Heart right ventricle (tissue), 16 donors: ENCODE data around the gene BAZ1B. TPM values are rescaled to one million over a fixed set of nuclear protein-coding genes. Genes with fewer than 3 reads are reported as not detected.
"Not testable (repeated sequence)": the region's sequence is repeated elsewhere in the genome, so short reads cannot be mapped to it uniquely, and the experiment has no call there.

Source experiments
- ATAC-seq, 8 donors: fragments of 200-7000 bp; cut with Tn5 transposase; one replicate each; pipeline ENCODE4 v1.9.1; 2020; ENCODE audit warnings: mild to moderate bottlenecking in 8 of 8, moderate library complexity in 8 of 8, moderate number of reproducible peaks in 1 of 8
- DNase-seq, 2 donors: peaks; one replicate each; pipeline ENCODE4 v3.0.0-alpha.2; 2020
- H3K27ac ChIP-seq, 10 donors: fragments of 200-600 bp; sonication (generic) in 2 of 10; one replicate each; pipeline versions ENCODE4 v1.5.0 to v1.8.0; 2020 to 2022; ENCODE audit warnings: mild to moderate bottlenecking in 3 of 10
- H3K27me3 ChIP-seq, 7 donors: fragments of 200-600 bp; one replicate each; pipeline ENCODE4 v1.8.0; 2021 to 2022; ENCODE audit warnings: mild to moderate bottlenecking in 2 of 7
- H3K36me3 ChIP-seq, 9 donors: fragments of 200-600 bp; sonication (generic) in 1 of 9; one replicate each; pipeline versions ENCODE4 v1.5.0 to v1.8.0; 2020 to 2022; ENCODE audit warnings: mild to moderate bottlenecking in 2 of 9
- H3K4me1 ChIP-seq, 9 donors: fragments of 200-600 bp; sonication (generic) in 1 of 9; one replicate each; pipeline versions ENCODE4 v1.5.0 to v1.8.0; 2020 to 2022; ENCODE audit warnings: mild to moderate bottlenecking in 4 of 9
- H3K4me3 ChIP-seq, 10 donors: fragments of 200-600 bp; sonication (generic) in 2 of 10; one replicate each; pipeline versions ENCODE4 v1.5.0 to v1.8.0; 2020 to 2022; ENCODE audit warnings: mild to moderate bottlenecking in 7 of 10, moderate library complexity in 2 of 10
- H3K9me3 ChIP-seq, 11 donors: fragments of 200-600 bp in 10 of 11; sonication (generic) in 2 of 11; one replicate each; pipeline versions ENCODE4 v1.5.0 to v1.8.0; 2013 to 2022; ENCODE audit warnings: mild to moderate bottlenecking in 2 of 11, control low read depth in 1 of 11, moderate library complexity in 1 of 11
- WGBS, 2 donors: extraction: QIAGEN DNeasy Blood & Tissue Kit; methylation state at CpG; one replicate each; pipeline ENCODE4 v1.1.7; 2013; ENCODE audit warnings: inconsistent platforms in 1 of 2; 5-methylcytosine and 5-hydroxymethylcytosine counted together
- intact Hi-C, 10 donors: fragments of 100-400 bp; cut with DNase I; formaldehyde crosslinking; loops; one replicate each; pipeline versions ENCODE4 v1.11.1 to v1.14.2; 2022
- polyA plus RNA-seq, 2 donors: library from polyadenylated mRNA; stranded (reverse); fragments of 200-250 nt; gene quantifications; one replicate each; pipeline ENCODE4 v1.2.3, GENCODE V29; 2013
- total RNA-seq, 10 donors: library from RNA; stranded (reverse); fragmentation: NEBNext Ultra II Directional in 3 of 10; extraction: Animal tissue kit (Norgen Biotek cat#: 25700) in 3 of 10; gene quantifications; one replicate each; pipeline versions ENCODE4 v1.2.1 to v1.2.4, GENCODE V29; 2021 to 2023
- TF ChIP-seq, protein P1 (sequence below), 9 donors: fragments of 200-600 bp; sonication (generic) in 2 of 9; IDR thresholded peaks; one replicate each; pipeline versions ENCODE4 v1.5.0 to v1.8.0; 2021 to 2022; ENCODE audit warnings: antibody characterized with exemption in 9 of 9, mild to moderate bottlenecking in 5 of 9, moderate library complexity in 1 of 9
- donor health status: Arrhythmogenic right ventricular cardiomyopathy.
- donor health status: ischemic (EF 13 %, LVEDD 7.1; RV severe dilation, severe dysfunction).
- donor health status: healthy with polysubstance abuse.
- donor health status: DM: no; HTN: yes; CAD: no.
- donor health status: DM: no; HTN: no; CAD: no.
- donor health status: ischemic (EF 25% LVEDD 6.9; RV normal size, moderate dysfunction).
- donor health status: ischemic (EF 25% LVEDD 5.7; RV mildly dilated, moderate dysfunction).
- donor health status: healthy.
- donor health status: DM: yes; HTN: yes; CAD: no.
- donor health status: Ischemic cardiomyopathy.
- donor health status: ischemic (EF 35%, LVEDD 5.7; RV mildly dilated, moderate dysfunction).
- donor health status: nonischemic (EF 11% LVEDD 7.7; RV severe dilation, severe dysfunction).
- donor health status: DM: yes; HTN: yes; CAD: no.
- donor health status: PGD.
- donor health status: ischemic (EF 29% LVEDD 5.4; RV normal size, mild dysfunction).
- donor health status: nonischemic (EF 23%, LVEDD 6.1; RV moderate dilation, normal function).

The BAZ1B gene
- total and polyA plus RNA-seq, 12 donors: 11.7 to 49.9 (median 39.5) TPM

GRCh38 chr7:73482746-73483145 is 39.3 kb downstream of the BAZ1B start:
- Histone ChIP-seq H3K36me3 (peaks cover 0 to 99% (median 20%) of the 10 kb centered on the region in 9 donors), H3K27me3 (no peaks in the 10 kb centered on the region), H3K4me1 (peaks cover 0 to 11% (median 4%) of the 10 kb centered on the region in 9 donors), H3K9me3 (no peaks in the 10 kb centered on the region), H3K27ac (no peak overlapping the region), H3K4me3 (no peak overlapping the region)
- TF ChIP-seq, protein P1, sequence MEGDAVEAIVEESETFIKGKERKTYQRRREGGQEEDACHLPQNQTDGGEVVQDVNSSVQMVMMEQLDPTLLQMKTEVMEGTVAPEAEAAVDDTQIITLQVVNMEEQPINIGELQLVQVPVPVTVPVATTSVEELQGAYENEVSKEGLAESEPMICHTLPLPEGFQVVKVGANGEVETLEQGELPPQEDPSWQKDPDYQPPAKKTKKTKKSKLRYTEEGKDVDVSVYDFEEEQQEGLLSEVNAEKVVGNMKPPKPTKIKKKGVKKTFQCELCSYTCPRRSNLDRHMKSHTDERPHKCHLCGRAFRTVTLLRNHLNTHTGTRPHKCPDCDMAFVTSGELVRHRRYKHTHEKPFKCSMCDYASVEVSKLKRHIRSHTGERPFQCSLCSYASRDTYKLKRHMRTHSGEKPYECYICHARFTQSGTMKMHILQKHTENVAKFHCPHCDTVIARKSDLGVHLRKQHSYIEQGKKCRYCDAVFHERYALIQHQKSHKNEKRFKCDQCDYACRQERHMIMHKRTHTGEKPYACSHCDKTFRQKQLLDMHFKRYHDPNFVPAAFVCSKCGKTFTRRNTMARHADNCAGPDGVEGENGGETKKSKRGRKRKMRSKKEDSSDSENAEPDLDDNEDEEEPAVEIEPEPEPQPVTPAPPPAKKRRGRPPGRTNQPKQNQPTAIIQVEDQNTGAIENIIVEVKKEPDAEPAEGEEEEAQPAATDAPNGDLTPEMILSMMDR (IDR thresholded peaks at IDR 0.05): no peak
- ATAC-seq (no peak), DNase-seq (no peak)
- whole genome bisulfite sequencing, 2 donors: 70 to 78% methylated on average over 5 of the region's 5 CpGs
- intact Hi-C loops: loop anchor here in 1 of 10 donors (5.0 kb wide), 1 partner anchor 315 kb away; no protein-coding TSS in a partner anchor

DNA sequence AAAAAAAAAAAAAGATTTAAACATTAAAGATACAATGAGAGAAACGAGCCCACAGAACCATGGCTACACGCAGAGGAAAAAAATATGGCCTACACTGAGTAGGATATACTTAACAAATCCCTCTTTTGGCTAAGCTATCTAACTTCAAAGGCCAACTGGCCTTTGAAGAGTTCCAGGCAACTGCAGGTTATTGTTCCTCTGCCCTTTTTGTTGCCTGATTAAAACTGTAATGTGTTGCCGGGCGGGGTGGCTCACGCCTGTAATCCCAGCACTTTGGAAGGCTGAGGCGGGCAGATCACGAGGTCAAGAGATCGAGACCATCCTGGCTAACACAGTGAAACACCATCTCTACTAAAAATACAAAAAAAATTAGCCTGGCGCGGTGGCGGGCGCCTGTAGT is 40.6 kb downstream of the BAZ1B start:
- not testable (repeated sequence) for H3K27me3 ChIP-seq, ATAC-seq, H3K27ac ChIP-seq, H3K9me3 ChIP-seq, DNase-seq, H3K4me3 ChIP-seq
- peaks cover 0 to 11% (median 4%) of the 10 kb centered on the region in 9 donors for H3K4me1 ChIP-seq
- intact Hi-C loops: loop anchor here in 1 of 10 donors (5.0 kb wide), 1 partner anchor 316 kb away; no protein-coding TSS in a partner anchor
- H3K36me3 ChIP-seq: peaks cover 0 to 99% (median 25%) of the 10 kb centered on the region in 9 donors
- 97 to 98% methylated on average over 12 of the region's 12 CpGs for WGBS, 2 donors

- Histone ChIP-seq H3K27me3 (no peaks in the 10 kb centered on the region), H3K4me3 (no peak overlapping the region), H3K9me3 (no peaks in the 10 kb centered on the region), H3K4me1 (peaks cover 0 to 11% (median 4%) of the 10 kb centered on the region in 9 donors), H3K27ac (no peak overlapping the region), H3K36me3 (peaks cover 0 to 99% (median 35%) of the 10 kb centered on the region in 9 donors)
- intact Hi-C loops: no loop called here
- ATAC-seq (no peak), DNase-seq (no peak)
- TF ChIP-seq, protein P1 (IDR thresholded peaks at IDR 0.05): no peak
Observed at GRCh38 chr7:73478549-73478948, 43.5 kb downstream of the BAZ1B start.

GRCh38 chr7:73477376-73477775 is 44.7 kb downstream of the BAZ1B start:
- Histone ChIP-seq H3K4me1 (peaks cover 0 to under 1% (median 0%) of the 10 kb centered on the region in 9 donors), H3K27ac (no peak overlapping the region), H3K36me3 (peaks cover 0 to 98% (median 35%) of the 10 kb centered on the region in 9 donors), H3K27me3 (no peaks in the 10 kb centered on the region), H3K4me3 (no peak overlapping the region), H3K9me3 (no peaks in the 10 kb centered on the region)
- ATAC-seq (no peak), DNase-seq (no peak)
- intact Hi-C loops: loop anchor here in 1 of 10 donors (2.0 kb wide), 1 partner anchor 21 kb away; no protein-coding TSS in a partner anchor
- TF ChIP-seq, protein P1 (IDR thresholded peaks at IDR 0.05): no peak
- WGBS, 2 donors: 88 to 94% methylated on average over 5 of the region's 5 CpGs

- no peaks in the 10 kb centered on the region for H3K27me3 ChIP-seq
- intact Hi-C loops: no loop called here
- WGBS, 2 donors: 91 to 92% methylated on average over 5 of the region's 5 CpGs
- TF ChIP-seq, protein P1 (IDR thresholded peaks at IDR 0.05): no peak
- ATAC-seq (no peak), DNase-seq (no peak)
- no peaks in the 10 kb centered on the region for H3K9me3 ChIP-seq
- peaks cover 0 to 100% (median 41%) of the 10 kb centered on the region in 9 donors for H3K36me3 ChIP-seq
- no peak overlapping the region for H3K4me3 ChIP-seq
- no peaks in the 10 kb centered on the region for H3K4me1 ChIP-seq
- H3K27ac ChIP-seq: no peak overlapping the region
Observed at GRCh38 chr7:73470208-73470607, 51.9 kb downstream of the BAZ1B start.

DNA sequence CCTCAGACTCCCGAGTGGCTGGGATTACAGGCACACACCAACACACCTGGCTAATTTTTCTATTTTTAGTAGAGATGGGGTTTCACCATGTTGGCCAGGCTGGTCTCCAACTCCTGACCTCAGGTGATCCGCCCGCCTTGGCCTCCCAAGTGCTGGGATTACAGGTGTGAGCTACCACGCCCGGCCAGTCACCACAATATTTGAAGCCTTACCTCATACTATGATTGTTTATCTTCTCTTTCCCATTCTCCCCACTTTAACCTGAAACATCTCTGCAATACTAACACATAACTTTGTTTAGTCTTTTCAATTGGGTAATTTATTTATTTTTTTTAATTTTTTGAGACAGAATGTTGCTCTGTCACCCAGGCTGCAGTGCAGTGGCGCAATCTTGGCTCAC is 55.0 kb downstream of the BAZ1B start:
- H3K36me3 ChIP-seq: peaks cover 0 to 100% (median 66%) of the 10 kb centered on the region in 9 donors
- H3K27ac ChIP-seq, H3K27me3 ChIP-seq, ATAC-seq, H3K9me3 ChIP-seq, H3K4me3 ChIP-seq, intact Hi-C loops, DNase-seq, H3K4me1 ChIP-seq: not testable (repeated sequence)
- WGBS, 2 donors: 93 to 94% methylated on average over 6 of the region's 6 CpGs
